Colonic mucosa (tissue), 4 donors: ENCODE data around the gene RPS6KA3. TPM values are rescaled to one million over a fixed set of nuclear protein-coding genes. Genes with fewer than 3 reads are reported as not detected.

Source experiments
- DNase-seq: peaks from one replicate; pipeline ENCODE4 v3.0.0-alpha.2; 2020
- H3K27ac ChIP-seq: fragments of 200-600 bp; one replicate; pipeline ENCODE4 v1.8.0; 2021
- H3K27me3 ChIP-seq: fragments of 200-600 bp; one replicate; pipeline ENCODE4 v1.8.0; 2021
- H3K36me3 ChIP-seq: fragments of 200-600 bp; one replicate; pipeline ENCODE4 v1.8.0; 2021
- H3K4me1 ChIP-seq: fragments of 200-600 bp; one replicate; pipeline ENCODE4 v1.8.0; 2021; ENCODE audit warnings: mild to moderate bottlenecking
- H3K4me3 ChIP-seq: fragments of 200-600 bp; one replicate; pipeline ENCODE4 v1.8.0; 2021
- H3K9ac ChIP-seq, 2 donors: one replicate each; pipeline ENCODE4 v1.7.0; 2013; ENCODE audit warnings: control low read depth in 2 of 2, low read depth in 2 of 2, low read length in 2 of 2
- H3K9me3 ChIP-seq: fragments of 200-600 bp; one replicate; pipeline ENCODE4 v1.8.0; 2021
- CTCF ChIP-seq: fragments of 200-600 bp; IDR thresholded peaks from one replicate; pipeline ENCODE4 v1.8.0; 2022; ENCODE audit warnings: antibody characterized with exemption, mild to moderate bottlenecking
- intact Hi-C: fragments of 100-400 bp; cut with DNase I; formaldehyde crosslinking; loops from one replicate; pipeline ENCODE4 v1.14.1; 2022
- total RNA-seq, 2 donors: library from RNA; stranded (reverse); fragmentation: NEBNext Ultra II Directional in 1 of 2; extraction: Animal tissue kit (Norgen Biotek cat#: 25700) in 1 of 2; gene quantifications; one replicate each; pipeline ENCODE4 v1.2.1, GENCODE V29; 2021
- donor health status: healthy.
- donor health status: DM: no; HTN: no; CAD: no.
- donor health status: DM: no; HTN: no; CAD: no.

Gene RPS6KA3
- total RNA-seq, 2 donors from 2014 or later: 77.0 to 110 TPM

GRCh38 chrX:20159797-20160385 lies 106.8 kb downstream of the RPS6KA3 start:
- Histone ChIP-seq H3K36me3 (no peaks in the 10 kb centered on the region), H3K4me1 (no peaks in the 10 kb centered on the region), H3K27ac (no peak overlapping the region), H3K9ac (no peak overlapping the region), H3K4me3 (no peak overlapping the region), H3K27me3 (no peaks in the 10 kb centered on the region), H3K9me3 (no peaks in the 10 kb centered on the region)
- TF ChIP-seq CTCF: no peak
- no peak for DNase-seq
- intact Hi-C loops: no loop called here

- Histone ChIP-seq H3K9me3 (no peaks in the 10 kb centered on the region), H3K9ac (no peak overlapping the region), H3K27me3 (no peaks in the 10 kb centered on the region), H3K4me1 (no peaks in the 10 kb centered on the region), H3K36me3 (no peaks in the 10 kb centered on the region), H3K27ac (no peak overlapping the region), H3K4me3 (no peak overlapping the region)
- no peak for TF ChIP-seq CTCF
- DNase-seq: no peak
- intact Hi-C loops: no loop called here
These were observed 115.0 kb downstream of the RPS6KA3 start for GRCh38 chrX:20151689-20152088.

GRCh38 chrX:20149326-20149725 lies 117.4 kb downstream of the RPS6KA3 start:
- H3K9me3 ChIP-seq: no peaks in the 10 kb centered on the region
- H3K27me3 ChIP-seq: no peaks in the 10 kb centered on the region
- H3K36me3 ChIP-seq: no peaks in the 10 kb centered on the region
- H3K27ac ChIP-seq: no peak overlapping the region
- no peak overlapping the region for H3K4me3 ChIP-seq
- DNase-seq: no peak
- no peaks in the 10 kb centered on the region for H3K4me1 ChIP-seq
- intact Hi-C loops: loop anchor here (10.0 kb wide), 1 partner anchor 295 kb away; no protein-coding TSS in a partner anchor
- no peak overlapping the region for H3K9ac ChIP-seq
- TF ChIP-seq CTCF: no peak

- no peak overlapping the region for H3K4me3 ChIP-seq
- no peaks in the 10 kb centered on the region for H3K9me3 ChIP-seq
- no peaks in the 10 kb centered on the region for H3K27me3 ChIP-seq
- no peaks in the 10 kb centered on the region for H3K4me1 ChIP-seq
- intact Hi-C loops: loop anchor here (10.0 kb wide), 1 partner anchor 297 kb away; no protein-coding TSS in a partner anchor
- no peak overlapping the region for H3K9ac ChIP-seq
- H3K27ac ChIP-seq: no peak overlapping the region
- no peak for DNase-seq
- TF ChIP-seq CTCF: no peak
- no peaks in the 10 kb centered on the region for H3K36me3 ChIP-seq
These were observed 119.1 kb downstream of the RPS6KA3 start for GRCh38 chrX:20147561-20147960.

- Histone ChIP-seq H3K4me3 (no peak overlapping the region), H3K27me3 (no peaks in the 10 kb centered on the region), H3K9ac (no peak overlapping the region), H3K4me1 (no peaks in the 10 kb centered on the region), H3K9me3 (no peaks in the 10 kb centered on the region), H3K27ac (no peak overlapping the region), H3K36me3 (no peaks in the 10 kb centered on the region)
- DNase-seq: no peak
- intact Hi-C loops: loop anchor here (10.0 kb wide), 1 partner anchor 300 kb away; no protein-coding TSS in a partner anchor
- no peak for TF ChIP-seq CTCF
These were observed 122.2 kb downstream of the RPS6KA3 start for GRCh38 chrX:20144491-20144890.
